ENCODE data around the gene CHCHD6. TPM values are rescaled to one million over a fixed set of nuclear protein-coding genes. Genes with fewer than 3 reads are reported as not detected.

The CHCHD6 gene
- total RNA-seq, 1 donor from 2014 or later = 17.2 TPM

DNA sequence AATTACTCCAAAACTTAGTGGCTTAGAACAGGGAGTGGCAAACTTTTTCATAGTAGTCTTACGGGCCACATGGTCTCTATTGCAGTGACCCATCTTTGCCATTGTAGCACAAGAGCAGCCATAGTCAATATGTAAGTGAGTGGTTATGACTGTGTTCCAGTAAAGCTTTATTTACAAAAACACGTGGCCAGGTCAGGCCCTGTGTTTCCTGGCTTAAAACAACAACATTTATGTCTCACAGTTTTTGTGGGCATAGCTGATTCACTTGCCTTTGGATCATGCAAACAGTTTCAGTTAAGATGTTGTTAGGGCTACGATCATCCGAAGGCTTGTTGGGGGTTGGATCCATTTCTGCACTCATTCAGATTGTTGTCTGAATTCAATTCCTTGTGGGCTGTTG lies 103.8 kb downstream of the CHCHD6 start:
- Mint-ChIP-seq H3K27me3 (ENCODE audit: unreplicated experiment) (no peaks in the 10 kb centered on the region), H3K4me3 (ENCODE audit: unreplicated experiment) (no peak overlapping the region), H3K36me3 (ENCODE audit: unreplicated experiment) (no peaks in the 10 kb centered on the region), H3K9me3 (ENCODE audit: unreplicated experiment) (no peaks in the 10 kb centered on the region), H3K4me1 (ENCODE audit: low read depth, unreplicated experiment) (peaks cover 2% of the 10 kb centered on the region), H3K27ac (ENCODE audit: unreplicated experiment) (no peak overlapping the region)
- DNase-seq = no peak
- TF ChIP-seq, protein P1, sequence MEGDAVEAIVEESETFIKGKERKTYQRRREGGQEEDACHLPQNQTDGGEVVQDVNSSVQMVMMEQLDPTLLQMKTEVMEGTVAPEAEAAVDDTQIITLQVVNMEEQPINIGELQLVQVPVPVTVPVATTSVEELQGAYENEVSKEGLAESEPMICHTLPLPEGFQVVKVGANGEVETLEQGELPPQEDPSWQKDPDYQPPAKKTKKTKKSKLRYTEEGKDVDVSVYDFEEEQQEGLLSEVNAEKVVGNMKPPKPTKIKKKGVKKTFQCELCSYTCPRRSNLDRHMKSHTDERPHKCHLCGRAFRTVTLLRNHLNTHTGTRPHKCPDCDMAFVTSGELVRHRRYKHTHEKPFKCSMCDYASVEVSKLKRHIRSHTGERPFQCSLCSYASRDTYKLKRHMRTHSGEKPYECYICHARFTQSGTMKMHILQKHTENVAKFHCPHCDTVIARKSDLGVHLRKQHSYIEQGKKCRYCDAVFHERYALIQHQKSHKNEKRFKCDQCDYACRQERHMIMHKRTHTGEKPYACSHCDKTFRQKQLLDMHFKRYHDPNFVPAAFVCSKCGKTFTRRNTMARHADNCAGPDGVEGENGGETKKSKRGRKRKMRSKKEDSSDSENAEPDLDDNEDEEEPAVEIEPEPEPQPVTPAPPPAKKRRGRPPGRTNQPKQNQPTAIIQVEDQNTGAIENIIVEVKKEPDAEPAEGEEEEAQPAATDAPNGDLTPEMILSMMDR (IDR thresholded peaks at IDR 0.05; ENCODE audit: partially characterized antibody, unreplicated experiment) = no peak

DNA sequence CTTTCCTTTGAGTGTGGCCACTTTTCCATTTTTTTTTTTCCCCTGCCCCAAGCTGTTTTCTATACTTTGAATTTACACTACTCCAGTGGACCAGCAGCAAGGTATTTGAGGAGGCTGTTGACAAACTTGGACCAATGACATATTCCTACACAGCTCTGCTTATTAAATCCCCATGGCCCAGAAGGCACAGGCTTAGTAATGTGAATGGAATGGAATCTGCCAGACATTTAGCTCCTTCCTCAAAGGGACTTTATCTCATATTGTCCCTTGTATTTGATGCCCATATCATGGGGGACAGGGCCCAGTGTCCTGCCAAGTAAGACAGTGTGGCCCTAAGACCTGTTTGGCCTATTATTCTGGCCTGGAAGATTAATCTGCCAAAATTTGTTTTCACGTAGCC lies 107.5 kb downstream of the CHCHD6 start:
- TF ChIP-seq, protein P1 (IDR thresholded peaks at IDR 0.05; ENCODE audit: partially characterized antibody, unreplicated experiment) = no peak
- H3K9me3 Mint-ChIP-seq (ENCODE audit: unreplicated experiment) = no peaks in the 10 kb centered on the region
- H3K27me3 Mint-ChIP-seq (ENCODE audit: unreplicated experiment) = no peaks in the 10 kb centered on the region
- no peak overlapping the region for H3K27ac Mint-ChIP-seq (ENCODE audit: unreplicated experiment)
- DNase-seq = no peak
- H3K4me3 Mint-ChIP-seq (ENCODE audit: unreplicated experiment) = no peak overlapping the region
- H3K36me3 Mint-ChIP-seq (ENCODE audit: unreplicated experiment) = no peaks in the 10 kb centered on the region
- peaks cover 11% of the 10 kb centered on the region for H3K4me1 Mint-ChIP-seq (ENCODE audit: low read depth, unreplicated experiment)

DNA sequence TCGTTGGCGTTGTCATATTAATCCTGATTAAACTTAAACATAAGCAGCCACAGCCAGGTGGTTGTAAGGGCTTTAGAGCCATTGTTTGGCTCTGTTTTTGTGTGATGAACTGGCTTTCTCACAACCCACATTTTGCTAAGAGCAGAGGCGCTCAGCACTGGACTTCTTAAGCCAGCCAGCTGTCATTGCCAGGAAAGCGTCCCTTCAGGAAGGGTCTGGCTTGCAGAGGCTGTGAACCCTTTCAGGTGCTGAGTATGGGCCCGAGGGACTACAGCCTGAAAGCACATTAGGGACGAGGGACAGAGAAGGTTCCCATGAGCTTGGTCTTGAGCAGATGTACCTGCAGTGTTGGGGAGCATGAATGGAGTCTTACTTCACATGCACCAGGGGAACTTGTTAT lies 112.3 kb downstream of the CHCHD6 start:
- peaks cover 4% of the 10 kb centered on the region for H3K9me3 Mint-ChIP-seq (ENCODE audit: unreplicated experiment)
- no peak for DNase-seq
- peaks cover 3% of the 10 kb centered on the region for H3K27me3 Mint-ChIP-seq (ENCODE audit: unreplicated experiment)
- no peak overlapping the region for H3K4me3 Mint-ChIP-seq (ENCODE audit: unreplicated experiment)
- TF ChIP-seq, protein P1 (IDR thresholded peaks at IDR 0.05; ENCODE audit: partially characterized antibody, unreplicated experiment) = no peak
- no peaks in the 10 kb centered on the region for H3K36me3 Mint-ChIP-seq (ENCODE audit: unreplicated experiment)
- peak overlapping the region; percentile 0 for H3K27ac Mint-ChIP-seq (ENCODE audit: unreplicated experiment)
- H3K4me1 Mint-ChIP-seq (ENCODE audit: low read depth, unreplicated experiment) = peaks cover 23% of the 10 kb centered on the region

DNA sequence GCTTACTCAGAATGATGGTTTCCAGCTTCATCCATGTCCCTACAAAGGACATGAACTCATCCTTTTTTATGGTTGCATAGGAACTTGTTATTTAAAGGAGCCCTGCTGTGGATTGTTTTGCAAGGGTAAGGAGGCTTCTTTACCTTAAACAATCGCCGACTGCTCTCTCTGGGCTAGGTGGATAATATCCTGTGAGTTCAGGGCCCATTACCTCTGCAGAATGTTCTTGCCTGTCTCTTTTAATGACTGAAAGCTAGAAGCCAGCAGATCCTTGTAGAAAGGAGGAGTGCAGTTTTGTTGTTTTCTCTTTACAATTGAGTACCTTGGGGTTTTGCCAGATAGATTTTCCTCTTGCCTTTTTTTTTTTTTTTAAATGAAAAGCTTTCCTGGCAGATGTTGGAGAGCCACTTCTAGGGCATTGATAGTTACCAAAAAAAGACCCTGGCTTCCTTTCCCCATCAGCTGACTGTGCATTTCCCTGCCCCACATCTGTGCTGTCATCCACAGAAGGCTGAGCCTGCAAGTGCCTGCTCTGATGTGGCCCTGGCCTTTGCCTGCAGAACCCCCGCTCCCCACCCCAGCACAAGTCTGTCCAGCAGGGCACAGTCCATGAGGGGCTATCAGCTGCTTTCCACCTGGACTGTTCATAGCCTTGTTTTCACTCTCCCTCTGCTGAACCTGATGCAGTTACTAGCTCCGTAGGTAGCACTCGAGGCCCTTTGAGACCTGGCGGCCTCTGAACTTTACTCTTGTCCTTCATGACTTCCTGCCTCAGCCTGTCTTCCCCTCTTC lies 113.1 kb downstream of the CHCHD6 start:
- H3K36me3 Mint-ChIP-seq (ENCODE audit: unreplicated experiment) = peaks cover 6% of the 10 kb centered on the region
- H3K27ac Mint-ChIP-seq (ENCODE audit: unreplicated experiment) = no peak overlapping the region
- TF ChIP-seq, protein P1 (IDR thresholded peaks at IDR 0.05; ENCODE audit: partially characterized antibody, unreplicated experiment) = no peak
- peaks cover 6% of the 10 kb centered on the region for H3K9me3 Mint-ChIP-seq (ENCODE audit: unreplicated experiment)
- peaks cover 3% of the 10 kb centered on the region for H3K27me3 Mint-ChIP-seq (ENCODE audit: unreplicated experiment)
- H3K4me1 Mint-ChIP-seq (ENCODE audit: low read depth, unreplicated experiment) = peaks cover 23% of the 10 kb centered on the region
- DNase-seq = no peak
- H3K4me3 Mint-ChIP-seq (ENCODE audit: unreplicated experiment) = no peak overlapping the region

DNA sequence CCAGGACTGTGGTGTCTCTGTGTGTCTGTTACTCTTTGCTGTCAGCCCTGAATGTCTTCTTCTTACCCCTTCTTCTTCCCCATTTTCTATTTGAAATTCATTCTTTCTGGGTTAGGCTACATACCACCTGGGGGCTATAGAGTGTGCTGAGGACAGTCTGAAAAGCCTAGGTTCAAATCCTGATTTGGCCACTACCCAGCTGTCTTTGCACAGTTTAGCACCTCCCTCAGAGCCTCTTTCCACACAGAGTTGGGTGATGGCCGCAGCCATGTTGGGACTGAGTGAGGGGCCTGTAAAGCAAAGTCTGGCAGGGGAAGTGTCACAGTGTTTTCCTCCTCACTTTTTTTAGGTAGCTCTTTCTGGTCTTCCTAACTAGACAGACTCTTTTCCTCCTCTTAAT lies 113.7 kb downstream of the CHCHD6 start:
- Mint-ChIP-seq H3K36me3 (ENCODE audit: unreplicated experiment) (peaks cover 6% of the 10 kb centered on the region), H3K27me3 (ENCODE audit: unreplicated experiment) (peaks cover 3% of the 10 kb centered on the region), H3K4me1 (ENCODE audit: low read depth, unreplicated experiment) (peaks cover 23% of the 10 kb centered on the region), H3K4me3 (ENCODE audit: unreplicated experiment) (no peak overlapping the region), H3K9me3 (ENCODE audit: unreplicated experiment) (peaks cover 6% of the 10 kb centered on the region), H3K27ac (ENCODE audit: unreplicated experiment) (no peak overlapping the region)
- DNase-seq = no peak
- TF ChIP-seq, protein P1 (IDR thresholded peaks at IDR 0.05; ENCODE audit: partially characterized antibody, unreplicated experiment) = no peak
